Natural killer cell (primary cell): ENCODE results near the gene MAP2K3. TPM values are rescaled to one million over a fixed set of nuclear protein-coding genes. Genes with fewer than 3 reads are reported as not detected.

ENCODE experiments used
- ATAC-seq, 3 donors: fragments of 150-1000 bp in 2 of 3; fragments of 200-7000 bp in 1 of 3; cut with Tn5 transposase; 1 replicate in 1 of 3; 2 replicates in 2 of 3; pipeline ENCODE4 v1.10.0; 2021; ENCODE audit warnings: mild to moderate bottlenecking in 2 of 3, moderate library complexity in 2 of 3
- DNase-seq, 2 donors: peaks; one replicate each; pipeline versions ENCODE4 v3.0.0 to v3.0.0-alpha.2; 2013 to 2021; ENCODE audit warnings: mixed read lengths in 1 of 2
- H3K27ac ChIP-seq: one replicate; pipeline ENCODE4 v1.5.1; 2013; ENCODE audit warnings: mild to moderate bottlenecking, low read length
- H3K27me3 ChIP-seq: one replicate; pipeline ENCODE4 v1.6.1; 2013; ENCODE audit warnings: low read length; ENCODE audit not compliant: control insufficient read depth, insufficient read depth
- H3K36me3 ChIP-seq: one replicate; pipeline ENCODE4 v1.6.1; 2013; ENCODE audit warnings: low read length; ENCODE audit not compliant: control insufficient read depth, insufficient read depth
- H3K4me1 ChIP-seq: one replicate; pipeline ENCODE4 v1.6.1; 2013; ENCODE audit warnings: low read length; ENCODE audit not compliant: control insufficient read depth, insufficient read depth
- H3K4me3 ChIP-seq: one replicate; pipeline ENCODE4 v1.5.1; 2013; ENCODE audit warnings: low read length
- H3K9me3 ChIP-seq: one replicate; pipeline ENCODE4 v1.6.1; 2013; ENCODE audit warnings: low read length; ENCODE audit not compliant: control insufficient read depth, insufficient read depth
- H3K27ac Mint-ChIP-seq, 2 donors: one replicate each; pipeline ENCODE4 v1.8.0; 2022; ENCODE audit warnings: mild to moderate bottlenecking in 2 of 2, mixed read lengths in 2 of 2, moderate library complexity in 1 of 2
- H3K27me3 Mint-ChIP-seq, 2 donors: one replicate each; pipeline ENCODE4 v1.8.0; 2022; ENCODE audit warnings: low read depth in 2 of 2, mixed read lengths in 2 of 2
- H3K36me3 Mint-ChIP-seq: one replicate; pipeline ENCODE4 v1.8.0; 2022; ENCODE audit warnings: mixed read lengths
- H3K4me1 Mint-ChIP-seq, 2 donors: one replicate each; pipeline ENCODE4 v1.8.0; 2022; ENCODE audit warnings: mixed read lengths in 2 of 2
- H3K4me3 Mint-ChIP-seq: one replicate; pipeline ENCODE4 v1.8.0; 2022; ENCODE audit warnings: mild to moderate bottlenecking, moderate library complexity, mixed read lengths
- H3K9me3 Mint-ChIP-seq, 2 donors: one replicate each; pipeline ENCODE4 v1.8.0; 2022; ENCODE audit warnings: mixed read lengths in 2 of 2
- WGBS: methylation state at CpG from one replicate; pipeline ENCODE4 v1.1.7; 2013; ENCODE audit warnings: missing lambda C conversion rate; ENCODE audit not compliant: insufficient coverage; 5-methylcytosine and 5-hydroxymethylcytosine counted together
- intact Hi-C: fragments of 100-400 bp; cut with micrococcal nuclease; formaldehyde crosslinking; loops from one replicate; pipeline ENCODE4 v1.14.2; 2022
- total RNA-seq, 4 donors: library from RNA; stranded (reverse); fragments of 120-200 nt in 1 of 4; gene quantifications; one replicate each; pipeline versions ENCODE4 v1.2.3 to v1.2.4, GENCODE V29; 2013 to 2022
- TF ChIP-seq, protein P1 (sequence below): fragments of 200-600 bp; IDR thresholded peaks from one replicate; pipeline ENCODE4 v1.8.0; 2022; ENCODE audit warnings: antibody characterized with exemption

MAP2K3 gene
- total RNA-seq, 3 donors from 2014 or later (not counting 1 experiment from before 2014, with no cell fraction given) = 139 to 165 (median 162) TPM

DNA sequence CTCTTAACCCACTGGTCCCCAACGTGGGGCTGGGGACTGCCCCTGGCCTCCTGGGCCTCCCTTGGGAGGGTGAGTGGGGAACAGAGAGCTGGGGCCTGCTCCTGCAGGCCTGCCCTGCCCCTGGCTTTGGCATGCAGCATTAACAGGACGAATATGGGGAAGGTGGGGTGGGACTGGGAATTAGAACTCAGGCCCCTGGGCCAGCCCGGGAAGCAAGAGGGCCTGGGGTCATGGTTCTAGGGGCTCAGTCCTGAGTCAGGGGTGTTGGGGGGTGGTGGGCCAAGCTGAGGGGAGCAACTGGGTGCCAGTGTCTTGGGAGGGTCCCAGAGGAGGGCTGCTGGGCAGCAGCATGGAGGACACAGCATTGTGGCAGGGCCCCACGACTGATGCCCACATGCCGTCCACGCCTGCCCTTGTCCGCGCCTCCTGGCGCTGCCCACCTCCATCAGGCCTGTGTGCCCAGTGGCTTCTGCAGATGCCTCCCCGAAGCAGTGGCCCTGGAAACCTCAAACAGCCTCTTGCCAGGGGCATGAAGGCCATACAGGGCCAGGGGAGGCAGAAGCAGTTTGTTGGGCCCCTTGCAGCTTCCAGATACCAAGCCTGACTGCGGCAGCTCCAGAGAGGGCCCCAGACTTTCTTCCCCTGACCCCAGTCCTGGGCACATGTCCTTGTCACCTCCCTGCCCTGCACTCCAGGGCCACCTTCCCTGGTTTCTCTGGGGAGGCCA is 4.8 kb downstream of the MAP2K3 start:
- H3K27me3 ChIP-seq = no peaks in the 10 kb centered on the region
- DNase-seq = no peak
- no peak for ATAC-seq
- Mint-ChIP-seq H3K9me3 (peaks cover 0 to 2% of the 10 kb centered on the region in 2 donors), H3K36me3 (no peaks in the 10 kb centered on the region), H3K4me1 (peaks cover 54 to 58% of the 10 kb centered on the region in 2 donors), H3K27me3 (no peaks in the 10 kb centered on the region), H3K27ac (peak overlapping the region; percentile 96 to 99), H3K4me3 (no peak overlapping the region)
- 87% methylated on average over 11 of the region's 11 CpGs for WGBS
- TF ChIP-seq, protein P1, sequence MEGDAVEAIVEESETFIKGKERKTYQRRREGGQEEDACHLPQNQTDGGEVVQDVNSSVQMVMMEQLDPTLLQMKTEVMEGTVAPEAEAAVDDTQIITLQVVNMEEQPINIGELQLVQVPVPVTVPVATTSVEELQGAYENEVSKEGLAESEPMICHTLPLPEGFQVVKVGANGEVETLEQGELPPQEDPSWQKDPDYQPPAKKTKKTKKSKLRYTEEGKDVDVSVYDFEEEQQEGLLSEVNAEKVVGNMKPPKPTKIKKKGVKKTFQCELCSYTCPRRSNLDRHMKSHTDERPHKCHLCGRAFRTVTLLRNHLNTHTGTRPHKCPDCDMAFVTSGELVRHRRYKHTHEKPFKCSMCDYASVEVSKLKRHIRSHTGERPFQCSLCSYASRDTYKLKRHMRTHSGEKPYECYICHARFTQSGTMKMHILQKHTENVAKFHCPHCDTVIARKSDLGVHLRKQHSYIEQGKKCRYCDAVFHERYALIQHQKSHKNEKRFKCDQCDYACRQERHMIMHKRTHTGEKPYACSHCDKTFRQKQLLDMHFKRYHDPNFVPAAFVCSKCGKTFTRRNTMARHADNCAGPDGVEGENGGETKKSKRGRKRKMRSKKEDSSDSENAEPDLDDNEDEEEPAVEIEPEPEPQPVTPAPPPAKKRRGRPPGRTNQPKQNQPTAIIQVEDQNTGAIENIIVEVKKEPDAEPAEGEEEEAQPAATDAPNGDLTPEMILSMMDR = no peak
- H3K4me3 ChIP-seq = no peak overlapping the region
- H3K27ac ChIP-seq = peak overlapping the region; percentile 97
- no peaks in the 10 kb centered on the region for H3K9me3 ChIP-seq
- peaks cover 77% of the 10 kb centered on the region for H3K4me1 ChIP-seq
- intact Hi-C loops = loop anchor here (5.0 kb wide), 2 partner anchors 33 to 168 kb away; no protein-coding TSS in a partner anchor
- peaks cover 13% of the 10 kb centered on the region for H3K36me3 ChIP-seq

DNA sequence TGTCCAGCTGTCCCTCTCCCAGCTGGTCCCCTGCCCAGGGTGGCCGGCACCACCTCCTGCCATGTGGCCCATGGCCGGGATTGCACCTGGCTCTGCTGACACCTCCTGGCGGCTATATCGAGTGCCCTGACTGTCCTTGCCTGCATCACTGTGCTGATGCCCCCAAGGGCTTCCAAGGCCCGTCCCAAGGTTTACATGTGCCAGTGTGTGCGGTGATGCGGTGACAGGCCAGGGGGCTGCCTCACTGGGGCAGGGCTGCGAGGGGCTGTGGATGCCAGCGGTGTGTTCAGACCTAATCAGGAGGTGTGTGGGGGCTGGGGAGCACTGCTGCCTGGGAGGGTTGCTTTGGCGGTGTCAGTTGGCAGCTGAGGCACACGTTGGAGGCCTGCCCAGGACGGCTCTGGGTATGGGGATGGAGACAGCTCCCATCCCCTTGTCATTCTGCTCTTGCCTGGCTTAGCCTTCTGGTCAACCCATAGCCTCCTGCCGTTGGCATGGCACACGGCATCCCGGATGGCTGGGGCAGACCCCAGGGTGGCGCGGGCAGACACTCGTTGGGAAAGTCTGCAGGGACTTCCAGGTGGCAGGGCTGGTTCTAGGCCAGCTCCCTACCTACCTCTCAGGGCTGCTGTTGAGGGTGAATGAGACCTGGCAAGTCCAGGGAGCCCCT is 5.5 kb downstream of the MAP2K3 start:
- Mint-ChIP-seq H3K27ac (peak overlapping the region; percentile 96 to 99), H3K36me3 (no peaks in the 10 kb centered on the region), H3K4me1 (peaks cover 61 to 65% of the 10 kb centered on the region in 2 donors), H3K9me3 (peaks cover 0 to 2% of the 10 kb centered on the region in 2 donors), H3K27me3 (no peaks in the 10 kb centered on the region), H3K4me3 (no peak overlapping the region)
- WGBS = 84% methylated on average over 18 of the region's 18 CpGs
- ATAC-seq = no peak
- H3K27ac ChIP-seq = no peak overlapping the region
- no peak for DNase-seq
- H3K4me1 ChIP-seq = peaks cover 81% of the 10 kb centered on the region
- peaks cover 6% of the 10 kb centered on the region for H3K9me3 ChIP-seq
- TF ChIP-seq, protein P1 = no peak
- no peak overlapping the region for H3K4me3 ChIP-seq
- no peaks in the 10 kb centered on the region for H3K27me3 ChIP-seq
- H3K36me3 ChIP-seq = peaks cover 13% of the 10 kb centered on the region
- intact Hi-C loops = loop anchor here (5.0 kb wide), 2 partner anchors 32 to 167 kb away; no protein-coding TSS in a partner anchor

DNA sequence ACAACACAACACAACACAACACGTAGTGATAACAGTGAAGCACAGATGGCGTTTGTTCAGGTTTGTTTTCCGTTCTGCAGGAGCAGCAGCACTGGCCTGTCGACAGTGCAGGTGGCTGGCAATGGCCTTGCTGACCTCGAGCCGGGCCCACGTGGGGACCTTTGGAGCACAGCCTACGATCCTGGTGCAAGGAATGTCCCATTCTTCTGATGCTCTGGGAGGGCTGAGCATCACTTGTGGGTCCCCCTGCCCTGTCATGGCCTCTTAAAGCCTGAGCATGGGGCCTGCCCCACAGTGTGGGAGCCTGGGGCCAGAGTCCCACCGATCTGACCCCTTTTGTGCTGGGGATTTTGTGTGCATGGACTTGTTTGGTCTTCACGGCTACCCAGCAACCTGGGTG is 6.8 kb downstream of the MAP2K3 start:
- H3K4me1 Mint-ChIP-seq = peaks cover 61 to 62% of the 10 kb centered on the region in 2 donors
- 76% methylated on average over 10 of the region's 10 CpGs for WGBS
- Histone ChIP-seq H3K27ac (no peak overlapping the region), H3K4me1 (peaks cover 81% of the 10 kb centered on the region), H3K36me3 (peaks cover 13% of the 10 kb centered on the region), H3K9me3 (peaks cover 6% of the 10 kb centered on the region), H3K4me3 (no peak overlapping the region), H3K27me3 (no peaks in the 10 kb centered on the region)
- H3K36me3 Mint-ChIP-seq = no peaks in the 10 kb centered on the region
- no peak for ATAC-seq
- intact Hi-C loops = no loop called here
- peak overlapping the region; percentile 96 to 99 for H3K27ac Mint-ChIP-seq
- DNase-seq = no peak
- H3K9me3 Mint-ChIP-seq = peaks cover 0 to 2% of the 10 kb centered on the region in 2 donors
- H3K27me3 Mint-ChIP-seq = no peaks in the 10 kb centered on the region
- H3K4me3 Mint-ChIP-seq = no peak overlapping the region
- TF ChIP-seq, protein P1 = no peak
